Measurements from ENCODE around the gene IFI16.

GRCh38 chr1:159058751-159059150, 49.0 kb downstream of the IFI16 start:
- TF ChIP-seq EZH2phosphoT487 (IDR thresholded peaks at IDR 0.05; ENCODE audit: low read depth, severe bottlenecking, unreplicated experiment) (no peak), CTCF (IDR thresholded peaks at IDR 0.05; ENCODE audit: poor library complexity) (no peak), EZH2 (IDR thresholded peaks at IDR 0.05; ENCODE audit: borderline replicate concordance) (no peak)
